ENCODE data around the gene NELFCD.

- TF ChIP-seq CTCF (IDR thresholded peaks at IDR 0.05; ENCODE audit: low read depth, low read length) (no peak), EZH2phosphoT487 (IDR thresholded peaks at IDR 0.05; ENCODE audit: low read depth) (no peak)
Measured at GRCh38 chr20:59042796-59043631, 62.0 kb downstream of the NELFCD start.

Measured in OCI-LY3 (cell line).